ENCODE results near the gene CTAG1A. TPM values are rescaled to one million over a fixed set of nuclear protein-coding genes. Genes with fewer than 3 reads are reported as not detected.
A peak's percentile ranks its signal among the peaks of the same experiment; 100 is the strongest.

Gene CTAG1A
- total and polyA plus RNA-seq, 2 donors (not counting 1 experiment from before 2014, with no cell fraction given) = not detected

GRCh38 chrX:154541896-154542722 lies 42.8 kb upstream of the CTAG1A start:
- no peaks in the 10 kb centered on the region for H3K27me3 Mint-ChIP-seq
- Histone ChIP-seq H3K4me3 (ENCODE audit: control extremely low read depth in 1 of 5, extremely low read depth in 1 of 5, insufficient read depth in 1 of 5, low read depth in 2 of 5, low read length in 4 of 5) (peak overlapping the region in 1 of 5 experiments; percentile 22), H3K9ac (ENCODE audit: low read length) (no peak overlapping the region), H3K36me3 (replicated peaks in 1 of 2; ENCODE audit: control extremely low read depth in 1 of 2, control insufficient read depth in 1 of 2, extremely low read depth in 1 of 2, insufficient read depth in 2 of 2, low read length in 1 of 2) (no peaks in the 10 kb centered on the region), H4K20me1 (ENCODE audit: control insufficient read depth, insufficient read depth, low read length, poor library complexity, severe bottlenecking) (no peaks in the 10 kb centered on the region), H3K27me3 (replicated peaks in 1 of 4; ENCODE audit: control extremely low read depth in 1 of 4, control insufficient read depth in 3 of 4, insufficient read depth in 4 of 4, low read length in 3 of 4) (no peaks in the 10 kb centered on the region), H2AFZ (ENCODE audit: insufficient read depth, low read depth, low read length, poor library complexity, severe bottlenecking) (peak overlapping the region; percentile 56), H3K27ac (ENCODE audit: low read length in 2 of 2) (peak overlapping the region; percentile 62 to 67), H3K9me3 (ENCODE audit: control extremely low read depth in 1 of 3, control insufficient read depth in 2 of 3, insufficient read depth in 1 of 3, low read length in 2 of 3) (no peaks in the 10 kb centered on the region), H3K4me1 (ENCODE audit: control insufficient read depth in 2 of 2, insufficient read depth in 2 of 2, low read length in 2 of 2) (peaks cover 20 to 41% of the 10 kb centered on the region in 2 donors), H3K79me2 (ENCODE audit: control insufficient read depth, insufficient read depth, low read length) (peaks cover 7% of the 10 kb centered on the region), H3K4me2 (replicated peaks; ENCODE audit: low read depth, low read length, poor library complexity, severe bottlenecking) (peak overlapping the region; percentile 67)
- ChIA-PET POLR2A (interaction anchor here (1.1 kb wide), 1 partner anchor 171 kb away, joined by 7 read pairs; no protein-coding TSS in a partner anchor), CTCF (interaction anchor here (0.5 to 1.2 kb wide), 3 partner anchors 8 to 223 kb away, joined by 4 to 5 read pairs (median 5); no protein-coding TSS in a partner anchor)
- peak overlapping the region; percentile 84 for H3K27ac Mint-ChIP-seq
- intact Hi-C loops (cut with micrococcal nuclease) = no loop called here
- no peaks in the 10 kb centered on the region for H3K9me3 Mint-ChIP-seq (ENCODE audit: insufficient read depth)
- 30% methylated on average over 3 of the region's 12 CpGs for WGBS (ENCODE audit: insufficient coverage)
- DNase-seq = peak; percentile 27
- no peak for ATAC-seq (ENCODE audit: low read depth)
- peaks cover 26% of the 10 kb centered on the region for H3K4me1 Mint-ChIP-seq
- TF ChIP-seq EZH2 (IDR thresholded peaks at IDR 0.05; ENCODE audit: borderline replicate concordance, insufficient read depth, low read depth, low read length, poor library complexity, severe bottlenecking) (no peak), CTCF (IDR thresholded peaks at IDR 0.05) (no peak)
- peak overlapping the region; percentile 75 for H3K4me3 Mint-ChIP-seq

All from B cell (primary cell).